Right lobe of liver (tissue), 4 donors: ENCODE measurements around the gene DCAKD.

ENCODE experiments used
- POLR2A ChIP-seq: fragments of 450-650 bp; IDR thresholded peaks from one replicate; pipeline ENCODE4 v1.6.1; 2017; ENCODE audit warnings: antibody characterized with exemption, mild to moderate bottlenecking
- TF ChIP-seq, protein P1 (sequence below), 4 donors: fragments of 200-600 bp in 3 of 4; fragments of 450-650 bp in 1 of 4; IDR thresholded peaks; one replicate each; pipeline versions ENCODE4 v1.5.1 to v1.8.0; 2016 to 2022; ENCODE audit warnings: antibody characterized with exemption in 4 of 4, mild to moderate bottlenecking in 2 of 4
- donor health status: DM: no; HTN: no; CAD: no.
- donor health status: DM: no; HTN: no; CAD: no.
- donor health status: DM: no; HTN: yes; CAD: no.

DNA sequence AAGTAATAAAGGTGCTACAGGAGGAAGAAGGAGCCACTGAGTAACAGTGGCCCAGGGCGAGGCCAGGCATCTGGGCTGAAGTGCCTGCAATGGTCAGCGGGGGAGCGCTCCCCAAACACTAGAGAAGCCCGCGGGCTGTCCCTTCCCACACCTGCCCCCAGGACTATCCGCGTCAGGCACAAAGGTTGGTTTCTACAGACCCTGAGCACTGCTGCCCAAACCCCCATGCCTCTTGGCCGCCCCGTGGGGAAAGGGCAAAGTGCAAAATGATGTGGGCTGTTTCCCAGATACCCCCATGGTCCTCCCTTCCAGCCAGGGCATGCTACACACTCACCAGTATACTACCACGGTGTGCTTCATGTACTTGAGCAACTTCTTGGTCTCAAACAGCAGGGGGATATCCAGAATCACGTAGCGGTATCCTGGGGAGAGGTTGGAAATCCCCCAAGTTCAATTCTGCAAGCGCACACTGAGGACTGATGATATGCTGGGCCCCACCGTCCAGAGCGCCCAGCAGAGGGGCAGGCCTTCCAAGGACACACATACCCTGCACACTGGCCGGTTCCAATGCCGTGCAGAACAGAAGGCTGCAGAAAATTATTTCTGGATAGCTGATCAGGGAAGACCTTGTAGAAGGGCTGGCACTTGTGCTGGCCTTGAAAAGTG lies 21.5 kb downstream of the DCAKD start:
- TF ChIP-seq, protein P1, sequence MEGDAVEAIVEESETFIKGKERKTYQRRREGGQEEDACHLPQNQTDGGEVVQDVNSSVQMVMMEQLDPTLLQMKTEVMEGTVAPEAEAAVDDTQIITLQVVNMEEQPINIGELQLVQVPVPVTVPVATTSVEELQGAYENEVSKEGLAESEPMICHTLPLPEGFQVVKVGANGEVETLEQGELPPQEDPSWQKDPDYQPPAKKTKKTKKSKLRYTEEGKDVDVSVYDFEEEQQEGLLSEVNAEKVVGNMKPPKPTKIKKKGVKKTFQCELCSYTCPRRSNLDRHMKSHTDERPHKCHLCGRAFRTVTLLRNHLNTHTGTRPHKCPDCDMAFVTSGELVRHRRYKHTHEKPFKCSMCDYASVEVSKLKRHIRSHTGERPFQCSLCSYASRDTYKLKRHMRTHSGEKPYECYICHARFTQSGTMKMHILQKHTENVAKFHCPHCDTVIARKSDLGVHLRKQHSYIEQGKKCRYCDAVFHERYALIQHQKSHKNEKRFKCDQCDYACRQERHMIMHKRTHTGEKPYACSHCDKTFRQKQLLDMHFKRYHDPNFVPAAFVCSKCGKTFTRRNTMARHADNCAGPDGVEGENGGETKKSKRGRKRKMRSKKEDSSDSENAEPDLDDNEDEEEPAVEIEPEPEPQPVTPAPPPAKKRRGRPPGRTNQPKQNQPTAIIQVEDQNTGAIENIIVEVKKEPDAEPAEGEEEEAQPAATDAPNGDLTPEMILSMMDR (IDR thresholded peaks at IDR 0.05) = no peak
- no peak for TF ChIP-seq POLR2A
